ENCODE measurements around the gene RAB8B. TPM values are rescaled to one million over a fixed set of nuclear protein-coding genes. Genes with fewer than 3 reads are reported as not detected.

The RAB8B gene
- total and polyA plus RNA-seq, 2 experiments from 2014 or later = 16.4 to 36.9 TPM

DNA sequence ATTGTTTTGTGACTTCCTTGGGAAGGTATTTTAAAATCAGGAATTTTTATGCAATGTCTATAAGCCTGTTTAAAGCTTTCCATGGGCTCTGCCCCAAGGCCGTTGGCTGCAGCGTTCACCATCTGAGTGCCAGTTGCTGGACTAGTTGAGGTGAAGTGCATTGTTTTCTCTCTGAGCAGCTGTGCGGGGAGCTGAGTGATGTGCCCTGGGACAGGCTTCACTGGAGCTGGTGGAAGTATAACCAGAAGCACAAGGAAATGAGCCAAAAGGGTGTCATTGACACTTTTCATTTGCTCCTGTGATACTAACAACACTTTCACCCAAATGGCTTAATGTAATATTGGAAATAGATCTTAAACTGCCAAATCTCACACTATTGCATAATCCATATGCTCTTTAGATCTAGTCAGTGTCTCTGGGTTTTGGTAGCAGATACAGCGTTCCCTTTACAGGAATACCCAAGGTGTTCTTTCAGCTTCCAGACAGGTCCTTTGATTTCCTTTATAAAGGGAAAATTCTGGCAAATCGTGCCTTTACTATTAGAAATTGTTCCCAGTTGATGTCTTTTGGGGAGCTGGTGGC lies 117.2 kb downstream of the RAB8B start:
- no peak overlapping the region for H3K4me2 ChIP-seq
- H3K9me2 ChIP-seq (replicated peaks; ENCODE audit: insufficient read depth) = no peaks in the 10 kb centered on the region
- no peak overlapping the region for H3K4me3 ChIP-seq
- no peak overlapping the region for H2AFZ ChIP-seq
- TF ChIP-seq, protein P1, sequence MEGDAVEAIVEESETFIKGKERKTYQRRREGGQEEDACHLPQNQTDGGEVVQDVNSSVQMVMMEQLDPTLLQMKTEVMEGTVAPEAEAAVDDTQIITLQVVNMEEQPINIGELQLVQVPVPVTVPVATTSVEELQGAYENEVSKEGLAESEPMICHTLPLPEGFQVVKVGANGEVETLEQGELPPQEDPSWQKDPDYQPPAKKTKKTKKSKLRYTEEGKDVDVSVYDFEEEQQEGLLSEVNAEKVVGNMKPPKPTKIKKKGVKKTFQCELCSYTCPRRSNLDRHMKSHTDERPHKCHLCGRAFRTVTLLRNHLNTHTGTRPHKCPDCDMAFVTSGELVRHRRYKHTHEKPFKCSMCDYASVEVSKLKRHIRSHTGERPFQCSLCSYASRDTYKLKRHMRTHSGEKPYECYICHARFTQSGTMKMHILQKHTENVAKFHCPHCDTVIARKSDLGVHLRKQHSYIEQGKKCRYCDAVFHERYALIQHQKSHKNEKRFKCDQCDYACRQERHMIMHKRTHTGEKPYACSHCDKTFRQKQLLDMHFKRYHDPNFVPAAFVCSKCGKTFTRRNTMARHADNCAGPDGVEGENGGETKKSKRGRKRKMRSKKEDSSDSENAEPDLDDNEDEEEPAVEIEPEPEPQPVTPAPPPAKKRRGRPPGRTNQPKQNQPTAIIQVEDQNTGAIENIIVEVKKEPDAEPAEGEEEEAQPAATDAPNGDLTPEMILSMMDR (IDR thresholded peaks at IDR 0.05; ENCODE audit: poor library complexity) = no peak
- no peak for TF ChIP-seq EZH2phosphoT487 (IDR thresholded peaks at IDR 0.05; ENCODE audit: low read depth, severe bottlenecking, unreplicated experiment)
- TF ChIP-seq EZH2 (IDR thresholded peaks at IDR 0.05; ENCODE audit: borderline replicate concordance) = no peak
- no peaks in the 10 kb centered on the region for H3K79me2 ChIP-seq
- no peak for DNase-seq (ENCODE audit: low spot score)
- H3K4me1 ChIP-seq (ENCODE audit: insufficient read depth) = no peaks in the 10 kb centered on the region
- no peaks in the 10 kb centered on the region for H3K36me3 ChIP-seq (replicated peaks; ENCODE audit: insufficient read depth, low read depth)
- H3K27ac ChIP-seq = no peak overlapping the region
- no peaks in the 10 kb centered on the region for H3K9me3 ChIP-seq (ENCODE audit: low read depth)
- WGBS (ENCODE audit: low lambda C conversion rate, missing lambda C conversion rate) = 78% methylated on average over 5 of the region's 5 CpGs
- no peaks in the 10 kb centered on the region for H4K20me1 ChIP-seq (ENCODE audit: insufficient read depth, poor library complexity, severe bottlenecking)
- no peaks in the 10 kb centered on the region for H3K27me3 ChIP-seq

DNA sequence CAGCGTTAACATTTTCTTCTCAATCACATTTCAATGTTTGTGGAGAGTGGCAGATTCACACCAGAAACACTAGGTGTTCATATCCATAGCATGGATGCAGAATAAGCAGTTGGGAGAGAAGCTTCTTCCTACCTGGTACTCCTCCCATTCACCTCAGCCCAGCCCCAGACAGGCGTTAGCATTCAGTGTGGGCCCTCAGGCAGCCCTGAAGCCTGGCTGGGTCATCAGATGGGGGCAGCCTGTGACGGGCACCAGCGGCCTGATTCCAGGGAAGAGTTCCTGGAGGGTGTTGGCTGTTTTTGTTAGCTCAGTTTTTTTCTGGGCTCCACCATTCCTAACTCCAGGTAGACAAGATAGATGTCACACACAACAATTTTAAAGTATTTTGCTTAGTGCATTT lies 119.1 kb downstream of the RAB8B start:
- DNase-seq (ENCODE audit: low spot score) = no peak
- 80% methylated on average over 4 of the region's 4 CpGs for WGBS (ENCODE audit: low lambda C conversion rate, missing lambda C conversion rate)
- Histone ChIP-seq H3K27me3 (no peaks in the 10 kb centered on the region), H3K4me2 (no peak overlapping the region), H3K9me3 (ENCODE audit: low read depth) (no peaks in the 10 kb centered on the region), H3K9me2 (replicated peaks; ENCODE audit: insufficient read depth) (no peaks in the 10 kb centered on the region), H3K79me2 (no peaks in the 10 kb centered on the region), H2AFZ (no peak overlapping the region), H3K4me3 (no peak overlapping the region), H3K27ac (no peak overlapping the region), H3K36me3 (replicated peaks; ENCODE audit: insufficient read depth, low read depth) (no peaks in the 10 kb centered on the region), H3K4me1 (ENCODE audit: insufficient read depth) (no peaks in the 10 kb centered on the region), H4K20me1 (ENCODE audit: insufficient read depth, poor library complexity, severe bottlenecking) (no peaks in the 10 kb centered on the region)
- TF ChIP-seq EZH2phosphoT487 (IDR thresholded peaks at IDR 0.05; ENCODE audit: low read depth, severe bottlenecking, unreplicated experiment) = no peak

DNA sequence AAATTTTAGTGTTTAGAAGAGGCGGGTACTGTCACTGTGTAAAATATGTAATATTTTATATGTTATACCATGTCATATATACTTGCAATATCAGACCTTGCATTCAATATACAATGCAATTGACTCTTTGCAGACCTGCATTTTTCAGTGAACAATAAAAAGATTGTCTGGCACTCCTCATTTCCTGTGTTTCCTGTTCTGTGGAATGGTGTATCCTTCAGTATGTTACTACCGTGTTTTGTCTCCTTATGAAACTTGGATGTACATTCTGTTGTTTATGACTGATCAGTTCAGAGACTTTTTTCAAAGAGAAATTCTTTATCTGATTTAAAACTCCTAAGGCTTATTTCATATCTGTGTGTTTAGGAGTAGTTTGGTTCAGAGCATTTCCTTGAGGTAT lies 119.5 kb downstream of the RAB8B start:
- no peak for DNase-seq (ENCODE audit: low spot score)
- no peaks in the 10 kb centered on the region for H3K9me3 ChIP-seq (ENCODE audit: low read depth)
- H2AFZ ChIP-seq = no peak overlapping the region
- TF ChIP-seq, protein P1 (IDR thresholded peaks at IDR 0.05; ENCODE audit: poor library complexity) = no peak
- TF ChIP-seq EZH2 (IDR thresholded peaks at IDR 0.05; ENCODE audit: borderline replicate concordance) (no peak), EZH2phosphoT487 (IDR thresholded peaks at IDR 0.05; ENCODE audit: low read depth, severe bottlenecking, unreplicated experiment) (no peak)
- H3K4me1 ChIP-seq (ENCODE audit: insufficient read depth) = no peaks in the 10 kb centered on the region
- no peak overlapping the region for H3K4me3 ChIP-seq
- no peak overlapping the region for H3K4me2 ChIP-seq
- H4K20me1 ChIP-seq (ENCODE audit: insufficient read depth, poor library complexity, severe bottlenecking) = no peaks in the 10 kb centered on the region
- H3K9me2 ChIP-seq (replicated peaks; ENCODE audit: insufficient read depth) = no peaks in the 10 kb centered on the region
- H3K27me3 ChIP-seq = no peaks in the 10 kb centered on the region
- no peaks in the 10 kb centered on the region for H3K79me2 ChIP-seq
- H3K27ac ChIP-seq = no peak overlapping the region
- H3K36me3 ChIP-seq (replicated peaks; ENCODE audit: insufficient read depth, low read depth) = no peaks in the 10 kb centered on the region
- 51% methylated on average over 2 of the region's 2 CpGs for WGBS (ENCODE audit: low lambda C conversion rate, missing lambda C conversion rate)

DNA sequence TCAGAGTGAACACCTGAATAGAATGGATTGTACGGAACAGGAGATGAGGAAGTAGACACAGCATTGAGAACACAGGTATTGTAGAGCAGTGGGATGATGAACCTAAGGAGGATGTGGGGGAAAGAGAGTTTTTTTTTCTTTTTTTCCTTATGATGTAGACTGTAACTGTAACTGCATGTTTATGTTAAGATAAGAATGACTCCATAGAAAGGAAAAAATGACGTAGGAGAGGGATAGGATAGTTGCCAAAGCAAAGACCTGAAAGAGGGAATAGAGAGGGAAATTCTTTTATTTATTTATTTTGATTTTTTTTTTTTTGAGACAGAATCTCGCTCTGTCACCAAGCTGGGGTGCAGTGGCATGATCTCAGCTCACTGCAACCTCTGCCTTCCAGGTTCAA lies 121.2 kb downstream of the RAB8B start:
- TF ChIP-seq, protein P1 (IDR thresholded peaks at IDR 0.05; ENCODE audit: poor library complexity) = no peak
- TF ChIP-seq EZH2 (IDR thresholded peaks at IDR 0.05; ENCODE audit: borderline replicate concordance) (no peak), EZH2phosphoT487 (IDR thresholded peaks at IDR 0.05; ENCODE audit: low read depth, severe bottlenecking, unreplicated experiment) (no peak)
- no peaks in the 10 kb centered on the region for H3K79me2 ChIP-seq
- H3K27ac ChIP-seq = no peak overlapping the region
- no peaks in the 10 kb centered on the region for H3K4me1 ChIP-seq (ENCODE audit: insufficient read depth)
- H4K20me1 ChIP-seq (ENCODE audit: insufficient read depth, poor library complexity, severe bottlenecking) = no peaks in the 10 kb centered on the region
- H3K36me3 ChIP-seq (replicated peaks; ENCODE audit: insufficient read depth, low read depth) = no peaks in the 10 kb centered on the region
- no peak for DNase-seq (ENCODE audit: low spot score)
- H2AFZ ChIP-seq = no peak overlapping the region
- no peaks in the 10 kb centered on the region for H3K27me3 ChIP-seq
- H3K4me3 ChIP-seq = no peak overlapping the region
- 89% methylated on average over 3 of the region's 3 CpGs for WGBS (ENCODE audit: low lambda C conversion rate, missing lambda C conversion rate)
- no peaks in the 10 kb centered on the region for H3K9me2 ChIP-seq (replicated peaks; ENCODE audit: insufficient read depth)
- no peak overlapping the region for H3K4me2 ChIP-seq
- no peaks in the 10 kb centered on the region for H3K9me3 ChIP-seq (ENCODE audit: low read depth)
